A549 (cell line): Measurements from ENCODE around the gene PPM1L.

ENCODE experiments used
- CHD4 ChIP-seq: fragments of 200-600 bp; sonication (generic); IDR thresholded peaks from 2 replicates; pipeline ENCODE4 v1.6.1; 2016; ENCODE audit warnings: antibody characterized with exemption, mild to moderate bottlenecking, borderline replicate concordance
- CTCF ChIP-seq: fragments of >200 bp; sonication (Bioruptor Twin); formaldehyde crosslinking; IDR thresholded peaks from 3 replicates; pipeline ENCODE4 v1.5.1; 2016
- POLR2A ChIP-seq: IDR thresholded peaks from 2 replicates; pipeline ENCODE4 v1.6.1; 2012; ENCODE audit warnings: mild to moderate bottlenecking, low read length
- ZSCAN20 ChIP-seq: fragments of 250-450 bp; sonication (Bioruptor Pico); IDR thresholded peaks from 2 replicates; pipeline ENCODE4 v1.8.0; 2022; ENCODE audit warnings: mild to moderate bottlenecking, moderate library complexity

DNA sequence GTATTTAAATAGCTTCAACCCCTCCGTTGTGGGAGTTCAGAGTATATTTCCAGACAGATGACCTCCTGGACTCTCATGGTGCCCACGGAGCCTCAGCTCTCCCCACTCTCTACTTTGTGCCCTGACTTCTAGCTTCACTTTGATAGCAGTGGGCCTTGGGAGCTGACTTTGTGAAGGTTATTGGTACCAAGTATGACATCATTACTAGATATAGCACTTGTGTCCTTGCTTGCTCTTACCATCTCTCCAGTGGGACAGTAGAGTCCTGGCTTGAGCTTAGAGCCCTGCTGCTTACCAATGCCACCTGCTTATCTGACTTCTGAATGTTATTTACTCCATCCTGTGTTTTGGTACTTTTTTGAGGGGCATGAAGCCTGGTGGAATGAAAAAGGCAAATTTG, 53.4 kb downstream of the PPM1L start:
- TF ChIP-seq CTCF (no peak), POLR2A (no peak), CHD4 (no peak), ZSCAN20 (CRISPR knock-in tag) (no peak)
